ENCODE data around the gene KLHL20. TPM values are rescaled to one million over a fixed set of nuclear protein-coding genes. Genes with fewer than 3 reads are reported as not detected.

KLHL20 gene
- total and polyA plus RNA-seq, 2 donors (not counting 3 experiments of a cell fraction or from before 2014, with no cell fraction given), result 14.0 to 26.9 TPM

DNA sequence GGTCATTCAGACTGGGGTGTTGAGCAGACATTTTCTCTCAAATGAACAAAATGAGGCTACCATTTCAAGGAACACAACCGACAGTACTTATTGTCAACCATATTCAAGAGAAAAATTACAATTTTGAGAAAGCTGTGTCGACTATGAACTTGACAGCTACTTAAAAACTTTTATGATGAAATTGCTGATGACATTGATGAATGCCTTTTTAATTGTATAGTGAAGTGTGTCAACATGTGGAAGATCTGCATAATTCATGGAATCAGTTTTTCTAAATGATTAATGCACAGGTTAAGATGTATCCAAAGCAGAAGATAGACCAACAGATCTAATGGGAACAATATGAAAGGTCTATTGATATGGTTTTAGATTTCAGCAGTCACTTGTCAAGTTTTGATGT, 75.1 kb downstream of the KLHL20 start:
- DNase-seq (ENCODE audit: low read depth, low spot score) (no peak), FAIRE-seq (no peak)
- TF ChIP-seq POLR2AphosphoS5 (IDR thresholded peaks at IDR 0.05; ENCODE audit: insufficient read depth, low read depth, low read length), result no peak
- TF ChIP-seq FOS (IDR thresholded peaks at IDR 0.05; ENCODE audit: borderline replicate concordance, insufficient read depth, low read length), result no peak
- TF ChIP-seq GATA2 (IDR thresholded peaks at IDR 0.05; ENCODE audit: insufficient read depth, insufficient read length, low read depth, low read length), result no peak
- TF ChIP-seq, protein P1, sequence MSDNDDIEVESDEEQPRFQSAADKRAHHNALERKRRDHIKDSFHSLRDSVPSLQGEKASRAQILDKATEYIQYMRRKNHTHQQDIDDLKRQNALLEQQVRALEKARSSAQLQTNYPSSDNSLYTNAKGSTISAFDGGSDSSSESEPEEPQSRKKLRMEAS (IDR thresholded peaks at IDR 0.05; ENCODE audit: insufficient read depth, insufficient read length), result no peak
- TF ChIP-seq, protein P2, sequence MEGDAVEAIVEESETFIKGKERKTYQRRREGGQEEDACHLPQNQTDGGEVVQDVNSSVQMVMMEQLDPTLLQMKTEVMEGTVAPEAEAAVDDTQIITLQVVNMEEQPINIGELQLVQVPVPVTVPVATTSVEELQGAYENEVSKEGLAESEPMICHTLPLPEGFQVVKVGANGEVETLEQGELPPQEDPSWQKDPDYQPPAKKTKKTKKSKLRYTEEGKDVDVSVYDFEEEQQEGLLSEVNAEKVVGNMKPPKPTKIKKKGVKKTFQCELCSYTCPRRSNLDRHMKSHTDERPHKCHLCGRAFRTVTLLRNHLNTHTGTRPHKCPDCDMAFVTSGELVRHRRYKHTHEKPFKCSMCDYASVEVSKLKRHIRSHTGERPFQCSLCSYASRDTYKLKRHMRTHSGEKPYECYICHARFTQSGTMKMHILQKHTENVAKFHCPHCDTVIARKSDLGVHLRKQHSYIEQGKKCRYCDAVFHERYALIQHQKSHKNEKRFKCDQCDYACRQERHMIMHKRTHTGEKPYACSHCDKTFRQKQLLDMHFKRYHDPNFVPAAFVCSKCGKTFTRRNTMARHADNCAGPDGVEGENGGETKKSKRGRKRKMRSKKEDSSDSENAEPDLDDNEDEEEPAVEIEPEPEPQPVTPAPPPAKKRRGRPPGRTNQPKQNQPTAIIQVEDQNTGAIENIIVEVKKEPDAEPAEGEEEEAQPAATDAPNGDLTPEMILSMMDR (IDR thresholded peaks at IDR 0.05; ENCODE audit: extremely low read depth in 1 of 2, insufficient read depth in 1 of 2, low read depth in 1 of 2, low read length in 2 of 2), result no peak
- TF ChIP-seq JUN (IDR thresholded peaks at IDR 0.05; ENCODE audit: borderline replicate concordance, insufficient read depth, insufficient read length, low read depth), result no peak
- TF ChIP-seq EZH2 (IDR thresholded peaks at IDR 0.05; ENCODE audit: borderline replicate concordance, low read depth, low read length, severe bottlenecking), result no peak
- Histone ChIP-seq H3K9me3 (replicated peaks; ENCODE audit: control insufficient read depth, insufficient read depth, low read length) (no peaks in the 10 kb centered on the region), H3K9ac (replicated peaks; ENCODE audit: extremely low read depth, insufficient read depth, low read length) (no peak overlapping the region), H2AFZ (ENCODE audit: low read depth, low read length) (no peak overlapping the region), H3K4me2 (ENCODE audit: insufficient read depth, low read length) (no peak overlapping the region), H3K9me1 (replicated peaks; ENCODE audit: control insufficient read depth, extremely low read depth, insufficient read depth, low read length) (no peaks in the 10 kb centered on the region), H3K27me3 (ENCODE audit: control insufficient read depth in 2 of 2, insufficient read depth in 2 of 2, low read length in 2 of 2) (no peaks in the 10 kb centered on the region), H3K79me2 (ENCODE audit: control insufficient read depth, insufficient read depth, low read length) (no peaks in the 10 kb centered on the region), H3K4me3 (replicated peaks in 1 of 3; ENCODE audit: insufficient read depth in 1 of 3, low read depth in 1 of 3, low read length in 3 of 3) (no peak overlapping the region), H4K20me1 (replicated peaks; ENCODE audit: control insufficient read depth, extremely low read depth, insufficient read depth, low read length) (no peaks in the 10 kb centered on the region), H3K4me1 (ENCODE audit: control insufficient read depth, extremely low read depth, insufficient read depth, low read length) (no peaks in the 10 kb centered on the region), H3K27ac (ENCODE audit: insufficient read depth, low read depth, low read length) (no peak overlapping the region), H3K36me3 (ENCODE audit: control insufficient read depth in 2 of 2, extremely low read depth in 1 of 2, insufficient read depth in 2 of 2, low read length in 2 of 2) (peaks cover 0 to 10% of the 10 kb centered on the region in 2 experiments)
- dilution Hi-C loops (cut with MboI; ENCODE audit: extremely low pct_ligation_motif_present, low sequenced_read_pairs), result no loop called here
- intact Hi-C loops (cut with micrococcal nuclease), result no loop called here
- ChIA-PET POLR2A (no interaction called here), CTCF (no interaction called here)
- BruUV-seq (replicated peaks), result no TSS peak

Measured in endothelial cell of umbilical vein (primary cell).